Ishikawa (cell line): Measurements from ENCODE around the gene LNX2.

Experiments
- CEBPB ChIP-seq: IDR thresholded peaks from 2 replicates; pipeline ENCODE4 v1.6.1; 2012
- CREB1 ChIP-seq: IDR thresholded peaks from 2 replicates; pipeline ENCODE4 v1.6.1; 2012; ENCODE audit warnings: low read depth
- EGR1 ChIP-seq: IDR thresholded peaks from 2 replicates; pipeline ENCODE4 v1.6.1; 2012
- EP300 ChIP-seq: IDR thresholded peaks from 2 replicates; pipeline ENCODE4 v1.6.1; 2012; ENCODE audit warnings: borderline replicate concordance
- FOXM1 ChIP-seq: IDR thresholded peaks from 2 replicates; pipeline ENCODE4 v1.6.1; 2012; ENCODE audit warnings: low read depth, borderline replicate concordance
- NFIC ChIP-seq: IDR thresholded peaks from 2 replicates; pipeline ENCODE4 v1.6.1; 2012
- RAD21 ChIP-seq: IDR thresholded peaks from 2 replicates; pipeline ENCODE4 v1.6.1; 2012; ENCODE audit warnings: low read depth
- TAF1 ChIP-seq: IDR thresholded peaks from 2 replicates; pipeline ENCODE4 v1.6.1; 2012; ENCODE audit warnings: low read depth, mild to moderate bottlenecking
- TCF12 ChIP-seq: IDR thresholded peaks from 2 replicates; pipeline ENCODE4 v1.6.1; 2012; ENCODE audit warnings: low read depth
- TEAD4 ChIP-seq: IDR thresholded peaks from 2 replicates; pipeline ENCODE4 v1.6.1; 2012
- USF1 ChIP-seq: IDR thresholded peaks from 2 replicates; pipeline ENCODE4 v1.6.1; 2012
- YY1 ChIP-seq: IDR thresholded peaks from 2 replicates; pipeline ENCODE4 v1.6.1; 2012; ENCODE audit warnings: low read depth
- ZBTB7A ChIP-seq: IDR thresholded peaks from 2 replicates; pipeline ENCODE4 v1.6.1; 2012; ENCODE audit warnings: low read depth
- TF ChIP-seq, protein P1 (sequence below): IDR thresholded peaks from 2 replicates; pipeline ENCODE4 v1.6.1; 2012; ENCODE audit warnings: low read depth, mild to moderate bottlenecking
- TF ChIP-seq, protein P2 (sequence below): IDR thresholded peaks from 2 replicates; pipeline ENCODE4 v1.6.1; 2012

Gene LNX2

DNA sequence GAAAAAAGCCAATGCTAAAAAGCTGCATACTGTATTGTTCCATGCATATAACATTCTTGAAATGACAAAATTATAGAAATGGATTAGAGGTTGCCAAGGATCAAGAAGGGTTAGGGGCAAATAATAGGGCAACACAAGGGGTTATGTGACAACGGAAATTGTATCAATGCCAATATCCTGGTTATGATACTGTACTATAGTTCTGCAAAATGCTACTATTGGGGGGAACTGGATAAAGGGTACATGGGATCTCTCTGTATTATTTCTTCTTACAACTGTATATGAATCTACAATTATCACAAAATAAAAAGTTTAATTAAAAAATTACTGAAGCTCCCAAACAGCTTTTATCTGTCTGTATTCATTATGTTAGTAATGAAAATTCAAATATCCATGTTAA is 31.9 kb downstream of the LNX2 start:
- TF ChIP-seq EP300 = no peak
- TF ChIP-seq TAF1 = no peak
- TF ChIP-seq CEBPB = no peak
- TF ChIP-seq FOXM1 = no peak
- TF ChIP-seq TEAD4 = no peak
- TF ChIP-seq USF1 = no peak
- TF ChIP-seq YY1 = no peak
- no peak for TF ChIP-seq TCF12
- TF ChIP-seq RAD21 = no peak
- TF ChIP-seq, protein P1, sequence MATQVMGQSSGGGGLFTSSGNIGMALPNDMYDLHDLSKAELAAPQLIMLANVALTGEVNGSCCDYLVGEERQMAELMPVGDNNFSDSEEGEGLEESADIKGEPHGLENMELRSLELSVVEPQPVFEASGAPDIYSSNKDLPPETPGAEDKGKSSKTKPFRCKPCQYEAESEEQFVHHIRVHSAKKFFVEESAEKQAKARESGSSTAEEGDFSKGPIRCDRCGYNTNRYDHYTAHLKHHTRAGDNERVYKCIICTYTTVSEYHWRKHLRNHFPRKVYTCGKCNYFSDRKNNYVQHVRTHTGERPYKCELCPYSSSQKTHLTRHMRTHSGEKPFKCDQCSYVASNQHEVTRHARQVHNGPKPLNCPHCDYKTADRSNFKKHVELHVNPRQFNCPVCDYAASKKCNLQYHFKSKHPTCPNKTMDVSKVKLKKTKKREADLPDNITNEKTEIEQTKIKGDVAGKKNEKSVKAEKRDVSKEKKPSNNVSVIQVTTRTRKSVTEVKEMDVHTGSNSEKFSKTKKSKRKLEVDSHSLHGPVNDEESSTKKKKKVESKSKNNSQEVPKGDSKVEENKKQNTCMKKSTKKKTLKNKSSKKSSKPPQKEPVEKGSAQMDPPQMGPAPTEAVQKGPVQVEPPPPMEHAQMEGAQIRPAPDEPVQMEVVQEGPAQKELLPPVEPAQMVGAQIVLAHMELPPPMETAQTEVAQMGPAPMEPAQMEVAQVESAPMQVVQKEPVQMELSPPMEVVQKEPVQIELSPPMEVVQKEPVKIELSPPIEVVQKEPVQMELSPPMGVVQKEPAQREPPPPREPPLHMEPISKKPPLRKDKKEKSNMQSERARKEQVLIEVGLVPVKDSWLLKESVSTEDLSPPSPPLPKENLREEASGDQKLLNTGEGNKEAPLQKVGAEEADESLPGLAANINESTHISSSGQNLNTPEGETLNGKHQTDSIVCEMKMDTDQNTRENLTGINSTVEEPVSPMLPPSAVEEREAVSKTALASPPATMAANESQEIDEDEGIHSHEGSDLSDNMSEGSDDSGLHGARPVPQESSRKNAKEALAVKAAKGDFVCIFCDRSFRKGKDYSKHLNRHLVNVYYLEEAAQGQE = no peak

DNA sequence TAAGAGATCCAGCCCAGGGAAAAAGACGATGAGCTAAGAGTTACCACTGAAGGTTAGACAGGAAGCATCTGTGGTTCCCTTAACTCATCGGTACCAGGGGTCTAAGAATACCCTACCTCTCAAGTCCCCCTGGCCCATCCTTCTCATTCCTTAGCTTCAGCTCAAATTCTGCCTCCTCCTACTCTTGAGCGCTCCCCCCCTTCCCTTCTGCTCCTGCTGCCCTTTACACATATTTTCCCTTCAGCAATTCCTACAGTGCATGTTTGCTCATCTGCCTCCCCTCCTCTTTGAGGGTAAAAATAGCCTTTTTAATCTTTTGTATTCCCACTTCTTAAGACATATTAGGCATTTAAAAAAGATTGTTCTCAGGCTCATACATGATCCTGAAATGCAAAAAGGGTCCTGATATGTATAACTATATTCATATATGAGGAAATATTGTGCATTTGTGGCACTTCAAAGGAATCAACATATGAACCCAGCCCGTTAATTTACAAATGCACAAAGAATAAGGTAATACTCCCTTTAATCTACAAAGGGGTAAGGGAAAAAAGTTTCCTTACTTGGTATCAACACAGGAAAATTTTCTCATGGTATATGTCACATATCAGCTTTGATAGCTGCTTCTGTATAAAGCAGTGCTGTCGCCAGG is 33.1 kb downstream of the LNX2 start:
- no peak for TF ChIP-seq TCF12

DNA sequence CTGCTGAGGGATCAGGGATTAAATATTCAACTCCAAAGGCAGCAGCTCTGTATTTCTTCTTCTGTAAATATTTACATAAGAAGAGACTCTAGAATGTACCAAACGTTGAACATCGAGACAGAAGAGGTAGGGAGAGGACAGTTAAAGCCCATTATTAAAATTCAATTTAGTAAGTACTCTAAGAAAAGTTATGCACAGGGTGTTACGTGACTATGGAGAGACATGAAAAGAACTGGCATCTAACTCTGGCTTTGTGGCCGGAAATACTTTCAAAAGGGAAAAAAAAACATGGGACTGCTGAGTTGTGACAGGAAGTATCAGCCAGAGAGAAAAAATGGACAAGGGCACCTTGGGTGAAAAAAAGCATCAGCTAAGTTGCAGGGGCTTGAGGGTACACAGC is 36.7 kb downstream of the LNX2 start:
- TF ChIP-seq CEBPB (no peak), USF1 (no peak), CREB1 (no peak), EP300 (no peak), NFIC (no peak), TCF12 (no peak), EGR1 (no peak), YY1 (no peak), ZBTB7A (no peak), RAD21 (no peak), FOXM1 (no peak)
- TF ChIP-seq, protein P1 = no peak

GRCh38 chr13:27578121-27579030 is 42.0 kb downstream of the LNX2 start:
- TF ChIP-seq ZBTB7A (no peak), TEAD4 (no peak), EP300 (no peak), USF1 (no peak), TCF12 (no peak), CREB1 (no peak), YY1 (no peak), NFIC (no peak), TAF1 (no peak), CEBPB (no peak), RAD21 (no peak), FOXM1 (no peak), EGR1 (no peak)
- TF ChIP-seq, protein P1 = no peak
- TF ChIP-seq, protein P2, sequence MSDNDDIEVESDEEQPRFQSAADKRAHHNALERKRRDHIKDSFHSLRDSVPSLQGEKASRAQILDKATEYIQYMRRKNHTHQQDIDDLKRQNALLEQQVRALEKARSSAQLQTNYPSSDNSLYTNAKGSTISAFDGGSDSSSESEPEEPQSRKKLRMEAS = no peak
